Left renal cortex interstitium (tissue), 4 donors: ENCODE measurements around the gene STUM. TPM values are rescaled to one million over a fixed set of nuclear protein-coding genes. Genes with fewer than 3 reads are reported as not detected.
"Not testable (repeated sequence)": the region's sequence is repeated elsewhere in the genome, so short reads cannot be mapped to it uniquely, and the experiment has no call there.

Experiments used
- DNase-seq, 4 donors: peaks; one replicate each; pipeline ENCODE4 v3.0.0-alpha.2; 2013; ENCODE audit warnings: low read depth in 4 of 4, low spot score in 2 of 4, missing footprints in 1 of 4
- polyA plus RNA-seq, 4 donors: library from polyadenylated mRNA; unstranded; fragments of 120-200 nt; gene quantifications; one replicate each; pipeline ENCODE4 v1.2.1, GENCODE V29; 2013; ENCODE audit not compliant: insufficient read length in 4 of 4

The STUM gene
- polyA plus RNA-seq, 4 donors, result 1.0 to 2.2 (median 1.5) TPM

- no peak for DNase-seq
Observed at GRCh38 chr1:226602186-226603021, 53.8 kb downstream of the STUM start.

GRCh38 chr1:226603022-226603857 lies 54.7 kb downstream of the STUM start:
- DNase-seq, result no peak

DNA sequence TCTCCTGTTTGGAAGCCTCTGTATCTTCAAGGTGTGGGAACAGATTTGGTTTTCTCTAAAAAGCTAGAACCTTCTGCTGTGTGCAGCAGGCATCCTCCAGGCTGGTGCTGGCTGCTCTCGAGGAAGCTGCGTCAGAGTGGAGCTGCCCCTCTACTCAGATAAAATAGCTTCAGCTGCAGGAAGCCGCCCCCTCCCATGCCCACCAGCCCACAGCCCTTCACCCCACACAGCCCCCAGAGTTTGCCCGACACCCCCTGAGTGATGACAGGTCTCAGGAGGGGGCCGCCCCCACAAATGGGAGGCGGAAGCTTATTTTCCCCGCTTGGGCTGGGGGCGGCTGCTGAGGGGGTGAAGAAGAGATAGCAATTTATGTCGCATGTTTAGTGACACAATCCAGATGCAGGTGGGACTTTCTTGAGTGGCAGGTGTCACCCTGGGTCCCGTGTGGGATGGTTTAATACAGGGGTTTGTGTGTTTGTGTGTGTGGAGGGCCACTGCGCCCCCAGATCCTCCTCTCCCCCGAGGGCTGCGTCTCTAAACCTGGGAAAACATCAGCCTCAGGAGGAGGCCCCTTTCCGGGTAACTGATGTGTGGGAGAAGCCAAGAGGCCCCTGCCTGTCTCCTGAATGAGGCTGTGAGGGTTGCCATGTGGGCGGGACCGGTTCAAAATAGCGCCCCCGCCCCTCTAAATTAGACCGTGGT lies 55.4 kb downstream of the STUM start:
- no peak for DNase-seq

DNA sequence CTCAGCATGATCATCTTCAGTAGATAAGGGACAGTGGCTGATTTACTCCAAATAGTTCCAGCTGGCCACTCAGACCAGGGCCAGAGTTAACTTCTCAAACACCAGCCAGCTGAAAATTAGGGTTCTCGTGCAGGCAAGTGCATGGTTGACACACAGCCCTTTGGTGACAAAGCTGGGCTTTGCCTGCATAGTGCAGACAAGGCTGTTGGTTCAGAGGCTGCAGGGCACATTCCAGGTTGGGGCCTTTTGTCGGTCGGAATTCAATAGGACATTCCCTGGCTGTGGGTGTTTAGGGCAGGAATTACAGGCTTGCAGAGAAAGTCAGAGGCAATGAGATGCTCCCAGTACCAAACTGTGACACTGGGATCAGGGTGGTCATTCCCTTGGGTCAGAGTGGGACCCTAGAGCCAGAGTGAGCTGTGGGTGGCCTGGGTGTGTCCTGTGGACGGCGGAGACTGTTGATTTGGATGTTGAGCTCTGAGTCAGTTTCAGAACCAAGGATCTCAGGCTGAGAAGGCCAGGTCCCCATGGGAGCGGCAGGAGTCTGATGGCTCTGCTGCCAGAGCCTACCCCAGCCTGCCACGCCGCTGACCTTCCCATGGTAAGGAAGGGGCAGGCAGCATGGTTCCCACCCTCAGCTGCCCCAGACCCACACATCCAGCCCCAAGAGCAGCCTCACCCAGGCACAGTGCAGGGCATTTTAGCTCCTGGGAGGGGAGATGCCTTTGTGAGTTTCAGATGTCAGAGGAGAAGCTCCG lies 56.2 kb downstream of the STUM start:
- no peak for DNase-seq

- DNase-seq, result no peak
Observed at GRCh38 chr1:226605318-226605950, 56.9 kb downstream of the STUM start.

DNA sequence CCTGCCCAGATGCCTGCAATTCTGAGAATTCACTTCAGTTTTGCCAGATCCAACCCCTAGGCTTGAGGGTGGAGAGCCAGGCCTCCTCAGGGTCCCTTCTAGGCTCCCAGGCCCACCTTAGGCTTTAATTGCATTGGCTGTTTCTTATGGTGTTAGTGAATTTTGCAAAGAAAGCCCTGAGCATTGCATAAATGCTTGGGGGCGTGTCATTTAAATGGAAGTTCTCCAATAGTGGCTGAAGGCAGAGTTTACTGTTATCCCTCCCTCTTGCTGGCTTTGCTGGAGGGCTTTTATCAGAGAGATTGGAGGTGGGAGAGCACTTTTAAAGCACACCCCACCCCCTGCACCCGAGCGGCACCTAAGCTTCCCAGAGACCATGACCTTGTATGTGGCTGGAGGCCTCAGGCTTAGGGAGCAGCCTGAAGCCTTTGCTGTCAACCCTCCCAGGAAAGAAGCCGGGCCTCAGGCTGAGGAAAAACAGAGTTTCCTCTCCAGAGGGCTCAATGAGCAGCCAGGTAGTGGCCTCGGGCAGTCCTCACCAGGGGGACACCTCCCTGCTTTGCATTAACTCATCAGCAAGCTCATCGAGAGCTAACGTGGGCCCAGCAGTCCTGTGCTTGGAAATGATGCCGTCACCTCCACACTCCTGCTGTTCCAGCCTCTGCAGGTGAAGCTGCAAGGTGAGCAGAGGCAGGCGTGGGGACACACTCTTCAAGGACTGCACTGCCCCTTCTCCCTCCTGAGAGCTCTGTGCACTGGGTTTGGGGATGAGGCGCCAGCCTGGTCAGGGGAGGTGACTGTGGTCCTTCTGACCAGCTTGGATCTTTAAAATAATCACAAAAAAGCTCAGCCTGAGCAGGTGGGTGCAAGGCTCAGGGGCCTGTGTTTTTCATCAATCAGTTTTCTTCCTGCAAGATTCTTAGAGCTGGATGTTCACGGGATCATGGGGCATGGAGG lies 58.0 kb downstream of the STUM start:
- no peak for DNase-seq

- no peak for DNase-seq
Observed at GRCh38 chr1:226607268-226607660, 58.7 kb downstream of the STUM start.

DNA sequence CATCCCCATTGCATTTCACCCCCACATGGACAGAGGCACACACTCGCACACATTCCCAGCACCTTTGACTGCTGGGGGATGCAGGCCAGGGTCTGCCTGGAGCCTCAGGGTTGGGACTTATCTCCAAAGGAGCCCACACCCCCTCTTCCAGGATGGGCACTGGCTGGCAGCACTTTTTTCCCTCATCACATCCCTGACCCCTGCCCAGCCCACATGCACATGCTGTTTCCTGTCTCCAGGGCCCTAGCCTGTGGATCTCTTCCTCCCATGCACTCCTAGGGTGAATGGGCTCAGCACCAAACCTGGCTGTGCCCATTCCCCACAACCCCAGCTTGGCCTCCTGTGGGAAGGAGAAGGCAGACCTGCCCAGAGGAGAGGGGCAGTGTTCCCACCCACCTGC lies 59.3 kb downstream of the STUM start:
- no peak for DNase-seq

GRCh38 chr1:226608699-226609505 lies 60.3 kb downstream of the STUM start:
- peak in 1 of 4 donors; percentile 38 for DNase-seq

- DNase-seq, result no peak
Observed at GRCh38 chr1:226609836-226610455, 61.4 kb downstream of the STUM start.

DNA sequence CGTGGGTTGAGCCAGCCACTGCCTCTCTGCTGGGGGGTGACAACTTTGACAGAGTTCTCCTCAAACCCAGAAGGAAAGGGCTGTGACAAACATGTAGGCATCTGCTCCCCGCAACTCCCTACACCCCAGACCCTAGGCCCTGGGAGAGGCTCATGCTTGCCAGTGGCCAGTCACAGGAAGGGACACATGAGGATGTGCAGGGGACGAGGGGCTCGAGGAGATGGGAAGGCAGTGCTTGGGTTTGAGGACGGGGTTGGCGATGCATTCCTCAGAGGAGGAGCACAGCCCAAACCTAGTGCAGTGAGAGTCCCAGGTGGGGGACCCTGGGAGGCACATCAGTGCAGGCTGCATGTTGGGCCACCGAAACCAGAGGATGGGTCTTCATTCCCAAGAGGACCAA lies 62.1 kb downstream of the STUM start:
- DNase-seq, result no peak

- DNase-seq, result no peak
Observed at GRCh38 chr1:226611301-226611700, 62.7 kb downstream of the STUM start.

GRCh38 chr1:226611980-226612379 lies 63.4 kb downstream of the STUM start:
- not testable (repeated sequence) for DNase-seq

DNA sequence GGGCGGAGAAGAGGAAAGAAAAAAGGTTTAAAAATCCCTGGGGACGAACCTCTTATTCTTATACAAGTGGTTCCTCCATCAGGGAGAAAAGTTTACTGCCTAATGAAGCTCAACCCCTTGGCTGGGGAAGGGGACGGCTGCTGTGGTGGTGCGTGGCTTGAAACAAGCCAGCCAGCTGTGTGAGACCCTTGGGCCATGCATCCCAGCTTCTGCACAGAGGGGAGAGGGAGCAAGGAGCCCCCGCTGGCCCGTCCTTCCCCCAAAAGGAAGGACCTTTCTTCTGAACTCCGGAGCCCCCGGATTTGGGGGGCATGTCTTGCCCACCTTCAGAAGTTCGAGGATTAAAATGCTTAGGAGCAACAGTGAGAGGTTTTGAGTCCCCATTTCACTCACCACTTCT lies 67.3 kb downstream of the STUM start:
- DNase-seq, result no peak

DNA sequence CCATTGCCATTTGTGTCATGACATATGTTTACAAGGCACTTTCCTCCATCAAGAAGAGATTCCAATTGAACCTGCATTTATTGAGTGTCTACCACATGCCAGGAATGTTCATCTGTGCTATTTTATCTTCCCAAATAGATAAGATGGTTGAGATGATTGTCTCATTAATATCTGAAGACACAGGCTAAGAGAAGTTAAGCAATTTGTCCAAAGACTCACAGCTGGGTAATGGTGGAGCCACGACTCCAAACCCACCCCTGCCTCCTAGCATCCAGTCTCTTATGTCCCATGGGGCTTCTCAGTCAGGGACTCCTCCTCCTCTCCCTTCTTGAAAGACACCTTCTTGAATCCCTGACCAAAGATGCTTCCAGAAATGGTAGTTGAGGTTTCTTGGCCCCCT lies 68.1 kb downstream of the STUM start:
- no peak for DNase-seq

DNA sequence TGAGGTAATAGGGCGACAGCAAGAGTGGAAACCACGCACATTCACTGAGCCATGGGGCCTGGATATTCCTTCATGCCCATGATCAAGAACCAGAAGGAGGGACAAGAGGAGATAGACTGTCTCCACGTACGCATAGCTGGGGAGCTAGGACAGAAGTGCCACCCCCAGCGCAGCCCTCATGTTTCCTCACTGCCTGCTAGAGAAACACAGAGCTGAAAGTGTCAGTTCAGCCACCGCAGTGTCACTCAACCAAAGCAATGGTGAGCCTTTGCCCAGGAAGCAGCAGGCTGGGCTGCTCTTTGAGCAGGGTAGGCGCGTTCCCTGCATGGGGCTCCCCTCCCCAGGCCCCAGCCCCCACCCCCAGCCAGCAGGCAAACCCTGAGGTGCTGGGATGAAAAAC lies 68.5 kb downstream of the STUM start:
- no peak for DNase-seq

- not testable (repeated sequence) for DNase-seq
Observed at GRCh38 chr1:226617719-226618118, 69.2 kb downstream of the STUM start.

DNA sequence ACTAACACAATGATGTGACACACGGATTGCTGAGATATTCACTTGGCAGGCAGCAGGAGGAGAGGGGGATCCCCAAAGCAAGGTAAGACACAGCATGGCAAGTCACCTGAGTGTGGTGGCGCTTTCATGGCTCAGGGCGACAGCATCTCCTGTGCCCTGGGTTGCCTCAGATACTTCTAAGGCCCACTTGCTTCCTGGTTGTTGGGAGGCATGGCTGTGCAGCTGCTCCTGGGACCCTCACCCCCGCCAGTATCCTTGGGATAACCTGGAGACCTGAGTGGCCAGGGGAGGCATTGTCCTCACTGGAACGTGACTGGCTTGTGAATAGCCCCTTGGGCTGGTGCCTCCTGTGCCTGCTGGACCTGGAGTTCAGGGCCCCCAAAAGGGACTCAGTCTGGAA lies 69.8 kb downstream of the STUM start:
- no peak for DNase-seq
